HEK293 (cell line): ENCODE data around the gene HSPB6.

ENCODE experiments used
- CTCF ChIA-PET: fragments of 350-600 bp; formaldehyde crosslinking; extraction: SDS; loops from one replicate; lab custom pipeline; 2021; ENCODE audit warnings: antibody characterized with exemption; lab: Yijun Ruan, JAX
- POLR2A ChIA-PET: fragments of 300-600 bp; formaldehyde crosslinking; extraction: SDS; loops from one replicate; lab custom pipeline; 2020; ENCODE audit warnings: antibody characterized with exemption, inconsistent platforms; lab: Yijun Ruan, JAX
- H3K27ac ChIP-seq: fragments of 200-500 bp; sonication (Bioruptor generic); 2 replicates; pipeline ENCODE4 v1.5.1; 2014; ENCODE audit warnings: low read depth, low read length, control low read depth, inconsistent platforms; ENCODE audit errors: extremely low read depth
- H3K36me3 ChIP-seq, 2 experiments: fragments of 200-500 bp in 1 of 2; sonication (Bioruptor generic) in 1 of 2; 1 replicate in 1 of 2; 2 replicates in 1 of 2; pipeline ENCODE4 v1.5.1; 2014 to 2017; ENCODE audit warnings: inconsistent platforms in 2 of 2, low read length in 2 of 2; ENCODE audit not compliant: control insufficient read depth in 2 of 2, insufficient read depth in 1 of 2
- H3K4me1 ChIP-seq: fragments of 200-500 bp; sonication (Bioruptor generic); 2 replicates; pipeline ENCODE4 v1.5.1; 2014; ENCODE audit warnings: mild to moderate bottlenecking, low read length, inconsistent platforms; ENCODE audit not compliant: control insufficient read depth, insufficient read depth
- H3K4me3 ChIP-seq: 2 replicates; pipeline ENCODE4 v1.5.1; 2011; ENCODE audit warnings: low read depth, mild to moderate bottlenecking, control low read depth, low read length, moderate library complexity
- H3K9me3 ChIP-seq: fragments of 200-500 bp; sonication (Bioruptor generic); 2 replicates; pipeline ENCODE4 v1.5.1; 2014; ENCODE audit warnings: low read depth, low read length, inconsistent platforms; ENCODE audit not compliant: control insufficient read depth, insufficient read depth
- BCL11A ChIP-seq: fragments of 450-650 bp; formaldehyde crosslinking; IDR thresholded peaks from 2 replicates; pipeline ENCODE4 v1.5.1; 2016; ENCODE audit warnings: low read depth, missing biosample characterization, missing genetic modification characterization
- MEIS1 ChIP-seq: sonication (generic); formaldehyde crosslinking; IDR thresholded peaks from 2 replicates; pipeline ENCODE4 v1.8.1; 2022; ENCODE audit warnings: missing genetic modification reagents, mild to moderate bottlenecking, borderline replicate concordance
- TRIM28 ChIP-seq: IDR thresholded peaks from 2 replicates; pipeline ENCODE4 v1.6.1; 2011; ENCODE audit warnings: low read length, control low read depth, borderline replicate concordance
- ZBTB8A ChIP-seq: fragments of 450-650 bp; formaldehyde crosslinking; IDR thresholded peaks from 2 replicates; pipeline ENCODE4 v1.5.1; 2016; ENCODE audit warnings: missing biosample characterization, missing genetic modification characterization
- ZFP69B ChIP-seq: fragments of 450-650 bp; formaldehyde crosslinking; IDR thresholded peaks from 2 replicates; pipeline ENCODE4 v1.5.1; 2016; ENCODE audit warnings: missing biosample characterization, missing genetic modification characterization
- ZNF121 ChIP-seq: fragments of 450-650 bp; formaldehyde crosslinking; IDR thresholded peaks from 2 replicates; pipeline ENCODE4 v1.5.1; 2016; ENCODE audit warnings: missing biosample characterization, missing genetic modification characterization
- ZNF132 ChIP-seq: fragments of 450-650 bp; formaldehyde crosslinking; IDR thresholded peaks from 2 replicates; pipeline ENCODE4 v1.5.1; 2017; ENCODE audit warnings: missing biosample characterization, missing genetic modification characterization, borderline replicate concordance
- ZNF169 ChIP-seq: fragments of 450-650 bp; formaldehyde crosslinking; IDR thresholded peaks from 2 replicates; pipeline ENCODE4 v1.5.1; 2016; ENCODE audit warnings: missing biosample characterization, missing genetic modification characterization
- ZNF2 ChIP-seq: fragments of 450-650 bp; formaldehyde crosslinking; IDR thresholded peaks from 2 replicates; pipeline ENCODE4 v1.5.1; 2016; ENCODE audit warnings: missing biosample characterization, missing genetic modification characterization
- ZNF214 ChIP-seq: fragments of 450-650 bp; formaldehyde crosslinking; IDR thresholded peaks from 2 replicates; pipeline ENCODE4 v1.5.1; 2017; ENCODE audit warnings: missing biosample characterization, mild to moderate bottlenecking, missing genetic modification characterization, borderline replicate concordance
- ZNF366 ChIP-seq: fragments of 450-650 bp; formaldehyde crosslinking; conservative IDR thresholded peaks from 2 replicates; pipeline ENCODE4 v1.5.1; 2016; ENCODE audit warnings: missing biosample characterization, missing genetic modification characterization
- ZNF423 ChIP-seq: fragments of 450-650 bp; formaldehyde crosslinking; IDR thresholded peaks from 2 replicates; pipeline ENCODE4 v1.5.1; 2016; ENCODE audit warnings: missing biosample characterization, missing genetic modification characterization
- ZNF473 ChIP-seq: fragments of 450-650 bp; formaldehyde crosslinking; IDR thresholded peaks from 2 replicates; pipeline ENCODE4 v1.5.1; 2017; ENCODE audit warnings: missing biosample characterization, missing genetic modification characterization
- ZNF48 ChIP-seq: fragments of 450-650 bp; formaldehyde crosslinking; IDR thresholded peaks from 2 replicates; pipeline ENCODE4 v1.5.1; 2016; ENCODE audit warnings: missing biosample characterization, missing genetic modification characterization
- ZNF549 ChIP-seq: fragments of 450-650 bp; IDR thresholded peaks from 2 replicates; pipeline ENCODE4 v1.5.1; 2018; ENCODE audit warnings: missing biosample characterization, missing genetic modification characterization, mild to moderate bottlenecking, inconsistent platforms, moderate library complexity
- ZNF560 ChIP-seq: fragments of 450-650 bp; formaldehyde crosslinking; IDR thresholded peaks from 2 replicates; pipeline ENCODE4 v1.5.1; 2017; ENCODE audit warnings: missing biosample characterization, missing genetic modification characterization, borderline replicate concordance
- ZNF677 ChIP-seq: fragments of 450-650 bp; IDR thresholded peaks from 2 replicates; pipeline ENCODE4 v1.5.0; 2018; ENCODE audit warnings: missing biosample characterization, mild to moderate bottlenecking, missing genetic modification characterization, moderate library complexity
- ZNF777 ChIP-seq: fragments of 450-650 bp; formaldehyde crosslinking; IDR thresholded peaks from 2 replicates; pipeline ENCODE4 v1.5.1; 2017; ENCODE audit warnings: missing biosample characterization, missing genetic modification characterization, borderline replicate concordance
- ZNF843 ChIP-seq: fragments of 450-650 bp; formaldehyde crosslinking; IDR thresholded peaks from 2 replicates; pipeline ENCODE4 v1.5.1; 2016; ENCODE audit warnings: missing biosample characterization, missing genetic modification characterization
- TF ChIP-seq, protein P1 (sequence below): fragments of 450-650 bp; formaldehyde crosslinking; IDR thresholded peaks from 2 replicates; pipeline ENCODE4 v1.5.1; 2016; ENCODE audit warnings: missing biosample characterization, missing genetic modification characterization
- TF ChIP-seq, protein P2 (sequence below): fragments of 450-650 bp; formaldehyde crosslinking; IDR thresholded peaks from 2 replicates; pipeline ENCODE4 v1.5.1; 2016; ENCODE audit warnings: missing biosample characterization, missing genetic modification characterization
- TF ChIP-seq, protein P3 (sequence below): fragments of 450-650 bp; formaldehyde crosslinking; IDR thresholded peaks from 2 replicates; pipeline ENCODE4 v1.5.1; 2016; ENCODE audit warnings: missing biosample characterization, missing genetic modification characterization
- TF ChIP-seq, protein P4 (sequence below): fragments of 450-650 bp; formaldehyde crosslinking; IDR thresholded peaks from 2 replicates; pipeline ENCODE4 v1.5.1; 2016; ENCODE audit warnings: missing biosample characterization, missing genetic modification characterization
- TF ChIP-seq, protein P5 (sequence below): fragments of 450-650 bp; formaldehyde crosslinking; IDR thresholded peaks from 2 replicates; pipeline ENCODE4; 2016; ENCODE audit warnings: missing biosample characterization, missing genetic modification characterization
- TF ChIP-seq, protein P6 (sequence below): fragments of 450-650 bp; formaldehyde crosslinking; IDR thresholded peaks from 2 replicates; pipeline ENCODE4 v1.5.1; 2016; ENCODE audit warnings: missing biosample characterization, missing genetic modification characterization

Gene HSPB6

DNA sequence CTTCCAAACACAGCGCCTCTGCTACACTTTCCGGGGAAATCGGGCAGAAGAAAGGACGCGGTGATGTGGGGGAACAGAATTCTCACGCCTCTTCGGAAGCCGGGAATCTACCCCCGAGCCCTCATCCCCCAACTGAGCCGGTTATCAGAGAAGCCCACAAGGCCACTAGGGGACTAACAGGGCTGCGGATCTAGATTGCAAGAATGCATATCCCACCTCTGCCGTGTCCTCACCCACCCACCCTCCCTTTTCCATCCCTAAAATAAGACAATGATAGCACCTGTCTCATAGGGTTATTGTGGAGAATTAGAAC lies 15.7 kb downstream of the HSPB6 start:
- Histone ChIP-seq H3K4me1 (peaks cover 23% of the 10 kb centered on the region), H3K9me3 (no peaks in the 10 kb centered on the region; the same call in 1 of the 2 replicates), H3K4me3 (peak overlapping the region; percentile 39), H3K27ac (peak overlapping the region; percentile 97), H3K36me3 (peaks cover 48 to 52% of the 10 kb centered on the region in 2 experiments)
- CTCF ChIA-PET = interaction anchor here (0.5 to 1.6 kb wide), 9 partner anchors 10 to 193 kb away, joined by 3 to 7 read pairs (median 3); no protein-coding TSS in a partner anchor
- POLR2A ChIA-PET = interaction anchor here (0.6 to 7.7 kb wide), 37 partner anchors 7 to 473 kb away, joined by 3 to 204 read pairs (median 5); partner anchors contain the start of genes ALKBH6, ARHGAP33, COX6B1 and HSPB6
- no peak for TF ChIP-seq ZNF473 (tag by site-specific recombination)
- 0 out of 2 replicates have a peak, but pooled peaks have one; percentile 6 for TF ChIP-seq ZNF843 (tag by site-specific recombination)
- TF ChIP-seq TRIM28 = 0 out of 2 replicates have a peak, but pooled peaks have one; percentile 1
- TF ChIP-seq ZBTB8A (tag by site-specific recombination) = no peak
- TF ChIP-seq, protein P1, sequence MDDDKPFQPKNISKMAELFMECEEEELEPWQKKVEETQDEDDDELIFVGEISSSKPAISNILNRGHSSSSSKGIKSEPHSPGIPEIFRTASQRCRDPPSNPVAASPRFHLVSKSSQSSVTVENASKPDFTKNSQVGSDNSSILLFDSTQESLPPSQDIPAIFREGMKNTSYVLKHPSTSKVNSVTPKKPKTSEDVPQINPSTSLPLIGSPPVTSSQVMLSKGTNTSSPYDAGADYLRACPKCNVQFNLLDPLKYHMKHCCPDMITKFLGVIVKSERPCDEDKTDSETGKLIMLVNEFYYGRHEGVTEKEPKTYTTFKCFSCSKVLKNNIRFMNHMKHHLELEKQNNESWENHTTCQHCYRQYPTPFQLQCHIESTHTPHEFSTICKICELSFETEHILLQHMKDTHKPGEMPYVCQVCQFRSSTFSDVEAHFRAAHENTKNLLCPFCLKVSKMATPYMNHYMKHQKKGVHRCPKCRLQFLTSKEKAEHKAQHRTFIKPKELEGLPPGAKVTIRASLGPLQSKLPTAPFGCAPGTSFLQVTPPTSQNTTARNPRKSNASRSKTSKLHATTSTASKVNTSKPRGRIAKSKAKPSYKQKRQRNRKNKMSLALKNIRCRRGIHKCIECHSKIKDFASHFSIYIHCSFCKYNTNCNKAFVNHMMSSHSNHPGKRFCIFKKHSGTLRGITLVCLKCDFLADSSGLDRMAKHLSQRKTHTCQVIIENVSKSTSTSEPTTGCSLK (tag by site-specific recombination) = no peak
- no peak for TF ChIP-seq ZNF121
- TF ChIP-seq ZNF132 (tag by site-specific recombination) = no peak
- 0 out of 2 replicates have a peak, but pooled peaks have one; percentile 11 for TF ChIP-seq ZNF423 (tag by site-specific recombination)
- no peak for TF ChIP-seq ZNF214 (tag by site-specific recombination)
- TF ChIP-seq BCL11A (tag by site-specific recombination) = no peak
- no peak for TF ChIP-seq ZNF48
- TF ChIP-seq, protein P2, sequence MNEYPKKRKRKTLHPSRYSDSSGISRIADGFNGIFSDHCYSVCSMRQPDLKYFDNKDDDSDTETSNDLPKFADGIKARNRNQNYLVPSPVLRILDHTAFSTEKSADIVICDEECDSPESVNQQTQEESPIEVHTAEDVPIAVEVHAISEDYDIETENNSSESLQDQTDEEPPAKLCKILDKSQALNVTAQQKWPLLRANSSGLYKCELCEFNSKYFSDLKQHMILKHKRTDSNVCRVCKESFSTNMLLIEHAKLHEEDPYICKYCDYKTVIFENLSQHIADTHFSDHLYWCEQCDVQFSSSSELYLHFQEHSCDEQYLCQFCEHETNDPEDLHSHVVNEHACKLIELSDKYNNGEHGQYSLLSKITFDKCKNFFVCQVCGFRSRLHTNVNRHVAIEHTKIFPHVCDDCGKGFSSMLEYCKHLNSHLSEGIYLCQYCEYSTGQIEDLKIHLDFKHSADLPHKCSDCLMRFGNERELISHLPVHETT (tag by site-specific recombination) = no peak
- TF ChIP-seq ZNF777 (tag by site-specific recombination) = no peak
- no peak for TF ChIP-seq ZNF549 (tag by site-specific recombination)
- no peak for TF ChIP-seq ZFP69B (tag by site-specific recombination)
- no peak for TF ChIP-seq ZNF366
- TF ChIP-seq, protein P3, sequence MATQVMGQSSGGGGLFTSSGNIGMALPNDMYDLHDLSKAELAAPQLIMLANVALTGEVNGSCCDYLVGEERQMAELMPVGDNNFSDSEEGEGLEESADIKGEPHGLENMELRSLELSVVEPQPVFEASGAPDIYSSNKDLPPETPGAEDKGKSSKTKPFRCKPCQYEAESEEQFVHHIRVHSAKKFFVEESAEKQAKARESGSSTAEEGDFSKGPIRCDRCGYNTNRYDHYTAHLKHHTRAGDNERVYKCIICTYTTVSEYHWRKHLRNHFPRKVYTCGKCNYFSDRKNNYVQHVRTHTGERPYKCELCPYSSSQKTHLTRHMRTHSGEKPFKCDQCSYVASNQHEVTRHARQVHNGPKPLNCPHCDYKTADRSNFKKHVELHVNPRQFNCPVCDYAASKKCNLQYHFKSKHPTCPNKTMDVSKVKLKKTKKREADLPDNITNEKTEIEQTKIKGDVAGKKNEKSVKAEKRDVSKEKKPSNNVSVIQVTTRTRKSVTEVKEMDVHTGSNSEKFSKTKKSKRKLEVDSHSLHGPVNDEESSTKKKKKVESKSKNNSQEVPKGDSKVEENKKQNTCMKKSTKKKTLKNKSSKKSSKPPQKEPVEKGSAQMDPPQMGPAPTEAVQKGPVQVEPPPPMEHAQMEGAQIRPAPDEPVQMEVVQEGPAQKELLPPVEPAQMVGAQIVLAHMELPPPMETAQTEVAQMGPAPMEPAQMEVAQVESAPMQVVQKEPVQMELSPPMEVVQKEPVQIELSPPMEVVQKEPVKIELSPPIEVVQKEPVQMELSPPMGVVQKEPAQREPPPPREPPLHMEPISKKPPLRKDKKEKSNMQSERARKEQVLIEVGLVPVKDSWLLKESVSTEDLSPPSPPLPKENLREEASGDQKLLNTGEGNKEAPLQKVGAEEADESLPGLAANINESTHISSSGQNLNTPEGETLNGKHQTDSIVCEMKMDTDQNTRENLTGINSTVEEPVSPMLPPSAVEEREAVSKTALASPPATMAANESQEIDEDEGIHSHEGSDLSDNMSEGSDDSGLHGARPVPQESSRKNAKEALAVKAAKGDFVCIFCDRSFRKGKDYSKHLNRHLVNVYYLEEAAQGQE (tag by site-specific recombination) = no peak
- TF ChIP-seq, protein P4, sequence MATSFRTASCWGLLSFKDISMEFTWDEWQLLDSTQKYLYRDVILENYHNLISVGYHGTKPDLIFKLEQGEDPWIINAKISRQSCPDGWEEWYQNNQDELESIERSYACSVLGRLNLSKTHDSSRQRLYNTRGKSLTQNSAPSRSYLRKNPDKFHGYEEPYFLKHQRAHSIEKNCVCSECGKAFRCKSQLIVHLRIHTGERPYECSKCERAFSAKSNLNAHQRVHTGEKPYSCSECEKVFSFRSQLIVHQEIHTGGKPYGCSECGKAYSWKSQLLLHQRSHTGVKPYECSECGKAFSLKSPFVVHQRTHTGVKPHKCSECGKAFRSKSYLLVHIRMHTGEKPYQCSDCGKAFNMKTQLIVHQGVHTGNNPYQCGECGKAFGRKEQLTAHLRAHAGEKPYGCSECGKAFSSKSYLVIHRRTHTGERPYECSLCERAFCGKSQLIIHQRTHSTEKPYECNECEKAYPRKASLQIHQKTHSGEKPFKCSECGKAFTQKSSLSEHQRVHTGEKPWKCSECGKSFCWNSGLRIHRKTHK = no peak
- 0 out of 2 replicates have a peak, but pooled peaks have one; percentile 7 for TF ChIP-seq ZNF2
- TF ChIP-seq ZNF169 (tag by site-specific recombination) = no peak
- TF ChIP-seq, protein P5, sequence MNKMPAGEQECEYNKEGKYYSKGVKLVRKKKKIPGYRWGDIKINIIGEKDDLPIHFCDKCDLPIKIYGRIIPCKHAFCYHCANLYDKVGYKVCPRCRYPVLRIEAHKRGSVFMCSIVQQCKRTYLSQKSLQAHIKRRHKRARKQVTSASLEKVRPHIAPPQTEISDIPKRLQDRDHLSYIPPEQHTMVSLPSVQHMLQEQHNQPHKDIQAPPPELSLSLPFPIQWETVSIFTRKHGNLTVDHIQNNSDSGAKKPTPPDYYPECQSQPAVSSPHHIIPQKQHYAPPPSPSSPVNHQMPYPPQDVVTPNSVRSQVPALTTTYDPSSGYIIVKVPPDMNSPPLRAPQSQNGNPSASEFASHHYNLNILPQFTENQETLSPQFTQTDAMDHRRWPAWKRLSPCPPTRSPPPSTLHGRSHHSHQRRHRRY (tag by site-specific recombination) = no peak
- TF ChIP-seq ZNF560 = no peak
- no peak for TF ChIP-seq MEIS1
- TF ChIP-seq, protein P6, sequence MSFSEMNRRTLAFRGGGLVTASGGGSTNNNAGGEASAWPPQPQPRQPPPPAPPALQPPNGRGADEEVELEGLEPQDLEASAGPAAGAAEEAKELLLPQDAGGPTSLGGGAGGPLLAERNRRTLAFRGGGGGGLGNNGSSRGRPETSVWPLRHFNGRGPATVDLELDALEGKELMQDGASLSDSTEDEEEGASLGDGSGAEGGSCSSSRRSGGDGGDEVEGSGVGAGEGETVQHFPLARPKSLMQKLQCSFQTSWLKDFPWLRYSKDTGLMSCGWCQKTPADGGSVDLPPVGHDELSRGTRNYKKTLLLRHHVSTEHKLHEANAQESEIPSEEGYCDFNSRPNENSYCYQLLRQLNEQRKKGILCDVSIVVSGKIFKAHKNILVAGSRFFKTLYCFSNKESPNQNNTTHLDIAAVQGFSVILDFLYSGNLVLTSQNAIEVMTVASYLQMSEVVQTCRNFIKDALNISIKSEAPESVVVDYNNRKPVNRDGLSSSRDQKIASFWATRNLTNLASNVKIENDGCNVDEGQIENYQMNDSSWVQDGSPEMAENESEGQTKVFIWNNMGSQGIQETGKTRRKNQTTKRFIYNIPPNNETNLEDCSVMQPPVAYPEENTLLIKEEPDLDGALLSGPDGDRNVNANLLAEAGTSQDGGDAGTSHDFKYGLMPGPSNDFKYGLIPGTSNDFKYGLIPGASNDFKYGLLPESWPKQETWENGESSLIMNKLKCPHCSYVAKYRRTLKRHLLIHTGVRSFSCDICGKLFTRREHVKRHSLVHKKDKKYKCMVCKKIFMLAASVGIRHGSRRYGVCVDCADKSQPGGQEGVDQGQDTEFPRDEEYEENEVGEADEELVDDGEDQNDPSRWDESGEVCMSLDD (tag by site-specific recombination) = no peak
- no peak for TF ChIP-seq ZNF677 (tag by site-specific recombination)
